H9 (cell line): ENCODE data around the gene MYH9. TPM values are rescaled to one million over a fixed set of nuclear protein-coding genes. Genes with fewer than 3 reads are reported as not detected.
"Not testable (repeated sequence)": the region's sequence is repeated elsewhere in the genome, so short reads cannot be mapped to it uniquely, and the experiment has no call there.

ENCODE experiments used
- DNase-seq: peaks from one replicate; pipeline ENCODE4 v3.0.0-alpha.2; 2017
- H2AFZ ChIP-seq: one replicate; pipeline ENCODE4 v1.6.1; 2013; ENCODE audit warnings: mild to moderate bottlenecking, low read length, control low read depth, moderate library complexity
- H2AK5ac ChIP-seq: 2 replicates; pipeline ENCODE4 v1.6.1; 2013; ENCODE audit warnings: low read length, control low read depth, mixed read lengths; ENCODE audit not compliant: insufficient read length
- H2BK120ac ChIP-seq: one replicate; pipeline ENCODE4 v1.6.1; 2013; ENCODE audit warnings: low read depth, mild to moderate bottlenecking, low read length, control low read depth, inconsistent platforms; ENCODE audit not compliant: poor library complexity, severe bottlenecking
- H2BK12ac ChIP-seq: 2 replicates; pipeline ENCODE4 v1.6.1; 2013; ENCODE audit warnings: low read length, control low read depth, mixed read lengths, low read depth; ENCODE audit not compliant: insufficient read length
- H2BK15ac ChIP-seq: 2 replicates; pipeline ENCODE4 v1.6.1; 2013; ENCODE audit warnings: low read depth, low read length, control low read depth
- H2BK20ac ChIP-seq: one replicate; pipeline ENCODE4 v1.6.1; 2013; ENCODE audit warnings: low read depth, mild to moderate bottlenecking, low read length, control low read depth, inconsistent platforms; ENCODE audit not compliant: poor library complexity, severe bottlenecking
- H2BK5ac ChIP-seq: 2 replicates; pipeline ENCODE4 v1.6.1; 2013; ENCODE audit warnings: low read length, control low read depth, mixed read lengths; ENCODE audit not compliant: insufficient read length
- H3K14ac ChIP-seq: 2 replicates; pipeline ENCODE4 v1.6.1; 2013; ENCODE audit warnings: low read length, control low read depth; ENCODE audit not compliant: insufficient read depth
- H3K18ac ChIP-seq: 2 replicates; pipeline ENCODE4 v1.6.1; 2013; ENCODE audit warnings: low read depth, mild to moderate bottlenecking, mixed read lengths, low read length, control low read depth; ENCODE audit not compliant: insufficient read length
- H3K23ac ChIP-seq: 2 replicates; pipeline ENCODE4 v1.6.1; 2013; ENCODE audit warnings: low read length, control low read depth, mixed read lengths, low read depth; ENCODE audit not compliant: insufficient read length
- H3K23me2 ChIP-seq: 2 replicates; pipeline ENCODE4 v1.6.1; 2013; ENCODE audit warnings: low read depth, mild to moderate bottlenecking, mixed read lengths, low read length, control low read depth; ENCODE audit not compliant: insufficient read length, poor library complexity, severe bottlenecking
- H3K27ac ChIP-seq: 2 replicates; pipeline ENCODE4 v1.5.1; 2013; ENCODE audit warnings: low read length, control low read depth, mixed read lengths, low read depth; ENCODE audit not compliant: insufficient read length
- H3K27me3 ChIP-seq: 2 replicates; pipeline ENCODE4 v1.6.1; 2013; ENCODE audit warnings: low read length, control low read depth, inconsistent platforms; ENCODE audit not compliant: insufficient read depth
- H3K4ac ChIP-seq: 2 replicates; pipeline ENCODE4 v1.6.1; 2013; ENCODE audit warnings: low read depth, mild to moderate bottlenecking, control low read depth, inconsistent platforms, low read length, moderate library complexity
- H3K4me1 ChIP-seq: 2 replicates; pipeline ENCODE4 v1.6.1; 2013; ENCODE audit warnings: low read length, control low read depth, inconsistent platforms; ENCODE audit not compliant: insufficient read depth
- H3K4me2 ChIP-seq: 2 replicates; pipeline ENCODE4 v1.6.1; 2013; ENCODE audit warnings: low read length, control low read depth, mixed read lengths; ENCODE audit not compliant: insufficient read length, insufficient read depth
- H3K56ac ChIP-seq: 2 replicates; pipeline ENCODE4 v1.6.1; 2013; ENCODE audit warnings: low read depth, mild to moderate bottlenecking, mixed read lengths, low read length, control low read depth; ENCODE audit not compliant: insufficient read length
- H3K79me1 ChIP-seq: 2 replicates; pipeline ENCODE4 v1.6.1; 2013; ENCODE audit warnings: low read depth, mild to moderate bottlenecking, moderate library complexity, low read length, control low read depth, inconsistent platforms; ENCODE audit not compliant: insufficient read depth, poor library complexity, severe bottlenecking
- H3K79me2 ChIP-seq: 2 replicates; pipeline ENCODE4 v1.6.1; 2013; ENCODE audit warnings: low read length, control low read depth, inconsistent platforms; ENCODE audit not compliant: insufficient read depth
- H3K9ac ChIP-seq: 2 replicates; pipeline ENCODE4 v1.6.1; 2013; ENCODE audit warnings: low read length, control low read depth, mixed read lengths; ENCODE audit not compliant: insufficient read length; ENCODE audit errors: extremely low read depth
- H3K9me3 ChIP-seq: one replicate; pipeline ENCODE4 v1.6.1; 2013; ENCODE audit warnings: low read depth, low read length, inconsistent platforms; ENCODE audit not compliant: control insufficient read depth
- H3T11ph ChIP-seq: one replicate; pipeline ENCODE4 v1.6.1; 2013; ENCODE audit warnings: mild to moderate bottlenecking, low read length, control low read depth, inconsistent platforms
- H4K20me1 ChIP-seq: one replicate; pipeline ENCODE4 v1.6.1; 2013; ENCODE audit not compliant: control insufficient read depth, insufficient read length, insufficient read depth
- H4K5ac ChIP-seq: 2 replicates; pipeline ENCODE4 v1.6.1; 2013; ENCODE audit warnings: low read depth, mild to moderate bottlenecking, mixed read lengths, low read length, control low read depth; ENCODE audit not compliant: insufficient read length
- H4K8ac ChIP-seq: replicated peaks from 2 replicates; pipeline ENCODE4 v1.6.1; 2013; ENCODE audit warnings: low read length, control low read depth, mixed read lengths, low read depth; ENCODE audit not compliant: insufficient read length
- H4K91ac ChIP-seq: 2 replicates; pipeline ENCODE4 v1.6.1; 2013; ENCODE audit warnings: low read depth, mild to moderate bottlenecking, moderate library complexity, mixed read lengths, low read length, control low read depth; ENCODE audit not compliant: insufficient read length
- H3K27ac Mint-ChIP-seq, 3 experiments: 2 replicates in 2 of 3; 3 replicates in 1 of 3; pipeline ENCODE4 v1.8.0; 2020 to 2021; ENCODE audit warnings: mixed read lengths in 3 of 3, mild to moderate bottlenecking in 1 of 3, moderate library complexity in 1 of 3
- H3K27me3 Mint-ChIP-seq: 2 replicates; pipeline ENCODE4 v1.8.0; 2021; ENCODE audit warnings: low read depth, mild to moderate bottlenecking, moderate library complexity, mixed read lengths
- H3K36me3 Mint-ChIP-seq, 3 experiments: 2 replicates in 2 of 3; 3 replicates in 1 of 3; pipeline ENCODE4 v1.8.0; 2020 to 2021; ENCODE audit warnings: low read depth in 3 of 3, mixed read lengths in 3 of 3; ENCODE audit not compliant: insufficient read depth in 1 of 3
- H3K4me1 Mint-ChIP-seq, 2 experiments: 2 replicates each; pipeline ENCODE4 v1.8.0; 2020; ENCODE audit warnings: mixed read lengths in 2 of 2
- H3K4me3 Mint-ChIP-seq, 2 experiments: 2 replicates in 1 of 2; 3 replicates in 1 of 2; pipeline ENCODE4 v1.8.0; 2020 to 2021; ENCODE audit warnings: mild to moderate bottlenecking in 2 of 2, mixed read lengths in 2 of 2, moderate library complexity in 1 of 2
- H3K9me3 Mint-ChIP-seq, 2 experiments: 2 replicates in 1 of 2; 3 replicates in 1 of 2; pipeline ENCODE4 v1.8.0; 2020; ENCODE audit warnings: mild to moderate bottlenecking in 2 of 2, mixed read lengths in 2 of 2, moderate library complexity in 1 of 2
- WGBS: extraction: QIAGEN DNeasy Blood & Tissue Kit; methylation state at CpG from one replicate; pipeline ENCODE4 v1.1.7; 2013; ENCODE audit warnings: missing lambda C conversion rate, low lambda C conversion rate, mixed read lengths; ENCODE audit not compliant: insufficient read length; ENCODE audit errors: extremely low coverage; 5-methylcytosine and 5-hydroxymethylcytosine counted together
- total RNA-seq: library from RNA; stranded (reverse); gene quantifications from 2 replicates; pipeline ENCODE4 v1.2.1, GENCODE V29; 2021
- TF ChIP-seq, protein P1 (sequence below): fragments of 200-600 bp; sonication (generic); conservative IDR thresholded peaks from 3 replicates; pipeline ENCODE4 v1.8.0; 2021; ENCODE audit warnings: antibody characterized with exemption, mild to moderate bottlenecking

Gene MYH9
- total RNA-seq, 1 experiment from 2014 or later: 266 TPM

GRCh38 chr22:36267058-36267457 lies 120.7 kb downstream of the MYH9 start:
- H3K36me3 Mint-ChIP-seq: peaks cover 0 to 4% (median 0%) of the 10 kb centered on the region in 3 experiments; a peak in 2 of 7 replicates
- H3K27ac Mint-ChIP-seq: no peak overlapping the region
- H3K56ac ChIP-seq: no peak overlapping the region
- H3K23me2 ChIP-seq: no peaks in the 10 kb centered on the region
- H3K27me3 Mint-ChIP-seq: peaks cover 38% of the 10 kb centered on the region
- no peak overlapping the region for H3K27ac ChIP-seq
- no peak overlapping the region for H3K4me2 ChIP-seq
- H4K91ac ChIP-seq: no peak overlapping the region
- H3T11ph ChIP-seq: no peak overlapping the region
- no peak overlapping the region for H3K4ac ChIP-seq
- H2AFZ ChIP-seq: no peak overlapping the region
- no peak overlapping the region for H4K8ac ChIP-seq
- no peaks in the 10 kb centered on the region for H3K79me2 ChIP-seq
- H3K79me1 ChIP-seq: no peaks in the 10 kb centered on the region
- no peaks in the 10 kb centered on the region; a peak in 1 of 5 replicates for H3K9me3 Mint-ChIP-seq
- H3K27me3 ChIP-seq: no peaks in the 10 kb centered on the region
- no peak for DNase-seq
- no peak overlapping the region for H2BK120ac ChIP-seq
- H4K5ac ChIP-seq: no peak overlapping the region
- H2AK5ac ChIP-seq: no peak overlapping the region
- H4K20me1 ChIP-seq: no peaks in the 10 kb centered on the region
- H2BK20ac ChIP-seq: no peak overlapping the region
- H2BK15ac ChIP-seq: no peak overlapping the region
- no peak overlapping the region for H3K23ac ChIP-seq
- H3K4me3 Mint-ChIP-seq: no peak overlapping the region
- WGBS: no CpG with 5 or more reads among the region's 4 CpGs
- TF ChIP-seq, protein P1, sequence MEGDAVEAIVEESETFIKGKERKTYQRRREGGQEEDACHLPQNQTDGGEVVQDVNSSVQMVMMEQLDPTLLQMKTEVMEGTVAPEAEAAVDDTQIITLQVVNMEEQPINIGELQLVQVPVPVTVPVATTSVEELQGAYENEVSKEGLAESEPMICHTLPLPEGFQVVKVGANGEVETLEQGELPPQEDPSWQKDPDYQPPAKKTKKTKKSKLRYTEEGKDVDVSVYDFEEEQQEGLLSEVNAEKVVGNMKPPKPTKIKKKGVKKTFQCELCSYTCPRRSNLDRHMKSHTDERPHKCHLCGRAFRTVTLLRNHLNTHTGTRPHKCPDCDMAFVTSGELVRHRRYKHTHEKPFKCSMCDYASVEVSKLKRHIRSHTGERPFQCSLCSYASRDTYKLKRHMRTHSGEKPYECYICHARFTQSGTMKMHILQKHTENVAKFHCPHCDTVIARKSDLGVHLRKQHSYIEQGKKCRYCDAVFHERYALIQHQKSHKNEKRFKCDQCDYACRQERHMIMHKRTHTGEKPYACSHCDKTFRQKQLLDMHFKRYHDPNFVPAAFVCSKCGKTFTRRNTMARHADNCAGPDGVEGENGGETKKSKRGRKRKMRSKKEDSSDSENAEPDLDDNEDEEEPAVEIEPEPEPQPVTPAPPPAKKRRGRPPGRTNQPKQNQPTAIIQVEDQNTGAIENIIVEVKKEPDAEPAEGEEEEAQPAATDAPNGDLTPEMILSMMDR: no peak
- H2BK12ac ChIP-seq: no peak overlapping the region
- no peaks in the 10 kb centered on the region for H3K9me3 ChIP-seq
- peaks cover 5 to 7% of the 10 kb centered on the region in 2 experiments for H3K4me1 Mint-ChIP-seq
- no peak overlapping the region for H3K9ac ChIP-seq
- no peak overlapping the region for H3K18ac ChIP-seq
- no peaks in the 10 kb centered on the region for H3K4me1 ChIP-seq
- no peak overlapping the region for H3K14ac ChIP-seq
- H2BK5ac ChIP-seq: no peak overlapping the region

DNA sequence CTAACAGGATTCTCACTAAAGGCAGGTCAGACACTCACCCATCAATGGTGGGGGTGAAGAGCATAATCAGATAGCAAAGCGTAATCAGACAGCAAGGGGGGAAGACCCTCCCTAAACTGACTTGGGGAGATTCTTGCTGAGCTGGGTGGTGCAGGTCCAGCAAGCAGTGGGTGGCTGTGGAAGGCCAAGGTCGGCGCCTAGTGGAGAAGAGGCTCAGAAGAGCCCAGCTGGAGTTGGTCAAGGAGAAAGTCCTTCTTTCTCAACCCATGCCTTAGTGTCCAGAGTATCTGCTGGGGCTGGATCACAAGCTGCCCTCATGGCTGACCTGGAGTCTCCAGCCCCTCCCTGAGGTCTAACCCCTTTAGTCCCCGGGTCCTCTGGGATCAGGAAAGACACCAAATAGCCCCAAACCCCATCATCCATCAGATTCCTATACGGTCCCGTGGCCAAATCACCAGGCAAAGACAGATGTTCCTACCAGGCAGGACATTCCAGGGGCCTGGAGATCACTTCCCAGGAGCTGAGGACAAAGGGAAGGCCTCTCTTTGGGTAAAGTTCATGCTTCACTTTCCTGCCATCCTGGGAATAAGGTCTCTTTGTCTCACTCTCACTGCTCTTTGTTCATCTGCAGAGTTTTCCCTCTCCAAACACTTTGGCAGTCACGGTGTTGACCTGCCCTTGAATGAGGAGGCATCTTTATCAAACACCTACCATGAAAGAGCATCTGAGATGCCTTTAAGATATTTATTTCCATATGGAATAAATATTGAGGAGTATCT lies 123.7 kb downstream of the MYH9 start:
- H2BK5ac ChIP-seq, H3K79me2 ChIP-seq, H2AK5ac ChIP-seq, H3K9me3 Mint-ChIP-seq, H3K4ac ChIP-seq, H3K56ac ChIP-seq, H3K27ac Mint-ChIP-seq, H3K9ac ChIP-seq, H2BK12ac ChIP-seq, H2AFZ ChIP-seq, H4K20me1 ChIP-seq, H3K27me3 ChIP-seq, H3K36me3 Mint-ChIP-seq, H4K91ac ChIP-seq, H4K5ac ChIP-seq, H3T11ph ChIP-seq, H3K27ac ChIP-seq, H3K23ac ChIP-seq, H3K4me2 ChIP-seq, DNase-seq, H3K9me3 ChIP-seq, H2BK120ac ChIP-seq, H3K4me1 ChIP-seq, H3K23me2 ChIP-seq, H2BK20ac ChIP-seq, H3K4me3 Mint-ChIP-seq, H3K18ac ChIP-seq, H2BK15ac ChIP-seq, H3K14ac ChIP-seq, H4K8ac ChIP-seq, H3K79me1 ChIP-seq: not testable (repeated sequence)
- peaks cover 16 to 22% of the 10 kb centered on the region in 2 experiments for H3K4me1 Mint-ChIP-seq
- peaks cover 20% of the 10 kb centered on the region for H3K27me3 Mint-ChIP-seq
- no CpG with 5 or more reads among the region's 7 CpGs for whole genome bisulfite sequencing
